ENCODE results near the gene CNOT1.

DNA sequence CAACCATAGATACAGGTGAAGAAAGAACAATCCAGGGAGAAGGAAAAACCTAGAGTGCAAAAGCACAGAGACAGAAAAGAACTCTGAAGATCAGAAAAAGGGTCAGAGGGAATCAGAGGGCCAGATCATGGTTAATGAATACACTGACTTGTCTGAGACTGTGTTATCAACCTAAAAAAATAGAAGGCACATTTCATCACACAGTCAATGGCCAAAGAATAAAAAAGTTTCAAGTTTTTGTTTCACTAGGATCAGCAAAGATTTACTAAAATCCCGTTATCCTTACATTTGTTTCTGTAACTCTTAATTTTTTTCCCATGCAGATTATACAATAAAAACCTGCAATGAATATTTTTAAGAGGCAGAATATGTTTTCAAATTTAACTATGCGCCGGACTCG, 38.5 kb downstream of the CNOT1 start:
- TF ChIP-seq, protein P1, sequence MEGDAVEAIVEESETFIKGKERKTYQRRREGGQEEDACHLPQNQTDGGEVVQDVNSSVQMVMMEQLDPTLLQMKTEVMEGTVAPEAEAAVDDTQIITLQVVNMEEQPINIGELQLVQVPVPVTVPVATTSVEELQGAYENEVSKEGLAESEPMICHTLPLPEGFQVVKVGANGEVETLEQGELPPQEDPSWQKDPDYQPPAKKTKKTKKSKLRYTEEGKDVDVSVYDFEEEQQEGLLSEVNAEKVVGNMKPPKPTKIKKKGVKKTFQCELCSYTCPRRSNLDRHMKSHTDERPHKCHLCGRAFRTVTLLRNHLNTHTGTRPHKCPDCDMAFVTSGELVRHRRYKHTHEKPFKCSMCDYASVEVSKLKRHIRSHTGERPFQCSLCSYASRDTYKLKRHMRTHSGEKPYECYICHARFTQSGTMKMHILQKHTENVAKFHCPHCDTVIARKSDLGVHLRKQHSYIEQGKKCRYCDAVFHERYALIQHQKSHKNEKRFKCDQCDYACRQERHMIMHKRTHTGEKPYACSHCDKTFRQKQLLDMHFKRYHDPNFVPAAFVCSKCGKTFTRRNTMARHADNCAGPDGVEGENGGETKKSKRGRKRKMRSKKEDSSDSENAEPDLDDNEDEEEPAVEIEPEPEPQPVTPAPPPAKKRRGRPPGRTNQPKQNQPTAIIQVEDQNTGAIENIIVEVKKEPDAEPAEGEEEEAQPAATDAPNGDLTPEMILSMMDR (IDR thresholded peaks at IDR 0.05 in 4 of 5, conservative IDR thresholded peaks at IDR 0.05 in 1 of 5), result no peak
- no peak for TF ChIP-seq POLR2A (IDR thresholded peaks at IDR 0.05)
